HepG2 (cell line): ENCODE data around the gene DENND4C. TPM values are rescaled to one million over a fixed set of nuclear protein-coding genes. Genes with fewer than 3 reads are reported as not detected.
A peak's percentile ranks its signal among the peaks of the same experiment; 100 is the strongest.

ENCODE experiments used
- CC2D1A ChIP-seq: sonication (generic); formaldehyde crosslinking; IDR thresholded peaks from 2 replicates; pipeline ENCODE4 v1.8.1; 2023; ENCODE audit warnings: mild to moderate bottlenecking, missing genetic modification reagents
- GPN1 ChIP-seq: sonication (generic); formaldehyde crosslinking; IDR thresholded peaks from 2 replicates; pipeline ENCODE4 v1.5.1; 2020; ENCODE audit warnings: missing genetic modification reagents, borderline replicate concordance
- HNF4A ChIP-seq: sonication (generic); formaldehyde crosslinking; IDR thresholded peaks from 2 replicates; pipeline ENCODE4 v1.4.0; 2020; ENCODE audit warnings: missing genetic modification reagents
- KDM5A ChIP-seq: fragments of 200-600 bp; sonication (generic); IDR thresholded peaks from 2 replicates; pipeline ENCODE4 v1.7.0; 2018; ENCODE audit warnings: antibody characterized with exemption, mild to moderate bottlenecking, low read length, borderline replicate concordance
- MAFF ChIP-seq: IDR thresholded peaks from 2 replicates; pipeline ENCODE4 v1.6.1; 2011; ENCODE audit warnings: low read depth, low read length, improper control_type of control experiment
- NBN ChIP-seq: fragments of 450-650 bp; conservative IDR thresholded peaks from 2 replicates; pipeline ENCODE4 v1.6.1; 2017
- PITX1 ChIP-seq: sonication (generic); formaldehyde crosslinking; IDR thresholded peaks from 2 replicates; pipeline ENCODE4 v1.5.1; 2020; ENCODE audit warnings: mild to moderate bottlenecking, missing genetic modification reagents
- PTBP1 ChIP-seq: fragments of 200-400 bp; formaldehyde crosslinking; IDR thresholded peaks from 2 replicates; pipeline ENCODE4 v1.6.1; 2018; ENCODE audit warnings: low read length, low read depth; ENCODE audit not compliant: poor library complexity, severe bottlenecking
- RAD51 ChIP-seq: fragments of 450-650 bp; IDR thresholded peaks from 2 replicates; pipeline ENCODE4 v1.6.1; 2016; ENCODE audit warnings: borderline replicate concordance
- SP2 ChIP-seq: sonication (generic); formaldehyde crosslinking; IDR thresholded peaks from 2 replicates; pipeline ENCODE4 v1.5.1; 2020; ENCODE audit warnings: mild to moderate bottlenecking, missing genetic modification reagents
- ZBTB37 ChIP-seq: sonication (generic); formaldehyde crosslinking; IDR thresholded peaks from 2 replicates; pipeline ENCODE4 v1.4.0; 2020; ENCODE audit warnings: mild to moderate bottlenecking, missing genetic modification reagents
- ZNF17 ChIP-seq: sonication (generic); formaldehyde crosslinking; IDR thresholded peaks from 2 replicates; pipeline ENCODE4 v1.5.0; 2020; ENCODE audit warnings: mild to moderate bottlenecking, missing genetic modification reagents
- ZNF18 ChIP-seq: sonication (generic); formaldehyde crosslinking; IDR thresholded peaks from 2 replicates; pipeline ENCODE4 v1.8.0; 2022; ENCODE audit warnings: mild to moderate bottlenecking, missing genetic modification reagents; ENCODE audit not compliant: insufficient replicate concordance
- ZNF234 ChIP-seq: sonication (generic); formaldehyde crosslinking; conservative IDR thresholded peaks from 2 replicates; pipeline ENCODE4 v1.5.1; 2020; ENCODE audit warnings: mild to moderate bottlenecking, missing genetic modification reagents
- ZNF260 ChIP-seq: sonication (generic); formaldehyde crosslinking; IDR thresholded peaks from 2 replicates; pipeline ENCODE4 v1.4.0; 2020; ENCODE audit warnings: missing genetic modification reagents, low read depth, mild to moderate bottlenecking, borderline replicate concordance
- ZNF556 ChIP-seq: sonication (generic); formaldehyde crosslinking; IDR thresholded peaks from 2 replicates; pipeline ENCODE4 v1.4.0; 2020; ENCODE audit warnings: mild to moderate bottlenecking, missing genetic modification reagents, borderline replicate concordance
- ZNF616 ChIP-seq: sonication (generic); formaldehyde crosslinking; IDR thresholded peaks from 2 replicates; pipeline ENCODE4 v1.5.0; 2020; ENCODE audit warnings: low read depth, mild to moderate bottlenecking, missing genetic modification reagents
- ZNF629 ChIP-seq: sonication (generic); formaldehyde crosslinking; conservative IDR thresholded peaks from 2 replicates; pipeline ENCODE4 v1.5.0; 2020; ENCODE audit warnings: missing genetic modification reagents
- ZNF672 ChIP-seq: sonication (generic); formaldehyde crosslinking; IDR thresholded peaks from 2 replicates; pipeline ENCODE4 v1.8.1; 2022; ENCODE audit warnings: missing genetic modification reagents
- ZNF687 ChIP-seq: sonication (generic); formaldehyde crosslinking; IDR thresholded peaks from 2 replicates; pipeline ENCODE4 v1.5.1; 2020; ENCODE audit warnings: mild to moderate bottlenecking, missing genetic modification reagents, moderate library complexity
- ZNF883 ChIP-seq: sonication (generic); formaldehyde crosslinking; IDR thresholded peaks from 2 replicates; pipeline ENCODE4 v1.5.1; 2020; ENCODE audit warnings: mild to moderate bottlenecking, missing genetic modification reagents; ENCODE audit errors: not compliant biosample characterization
- polyA plus RNA-seq, 8 experiments: library from polyadenylated mRNA; depleted of rRNA in 3 of 8; stranded (reverse) in 7 of 8; unstranded in 1 of 8; fragments of >200 nt; fragmentation: Illumina TruSeq in 4 of 8; extraction: Trizol in 4 of 8; gene quantifications; 2 replicates each; pipeline versions ENCODE4 v1.2.1 to v1.2.3, GENCODE V29; 2011 to 2016; ENCODE audit warnings: low read depth in 4 of 8, missing spikeins in 1 of 8, mixed read lengths in 1 of 8; ENCODE audit not compliant: insufficient read depth in 1 of 8
- total RNA-seq, 5 experiments: library from RNA; depleted of rRNA; stranded (reverse); fragments of >200 nt; fragmentation: Illumina TruSeq; extraction: Trizol; gene quantifications; 2 replicates each; pipeline ENCODE4 v1.2.3, GENCODE V29; 2016; ENCODE audit warnings: low read depth in 1 of 5
- TF ChIP-seq, protein P1 (sequence below): sonication (generic); formaldehyde crosslinking; IDR thresholded peaks from 2 replicates; pipeline ENCODE4 v1.9.0; 2021; ENCODE audit warnings: missing genetic modification reagents, mild to moderate bottlenecking, borderline replicate concordance

Gene DENND4C
- total and polyA plus RNA-seq, 2 of the 13 experiments (the other 11 are each of a cell fraction or from before 2014, with no cell fraction given): 19.1 to 27.2 TPM

- TF ChIP-seq, protein P1, sequence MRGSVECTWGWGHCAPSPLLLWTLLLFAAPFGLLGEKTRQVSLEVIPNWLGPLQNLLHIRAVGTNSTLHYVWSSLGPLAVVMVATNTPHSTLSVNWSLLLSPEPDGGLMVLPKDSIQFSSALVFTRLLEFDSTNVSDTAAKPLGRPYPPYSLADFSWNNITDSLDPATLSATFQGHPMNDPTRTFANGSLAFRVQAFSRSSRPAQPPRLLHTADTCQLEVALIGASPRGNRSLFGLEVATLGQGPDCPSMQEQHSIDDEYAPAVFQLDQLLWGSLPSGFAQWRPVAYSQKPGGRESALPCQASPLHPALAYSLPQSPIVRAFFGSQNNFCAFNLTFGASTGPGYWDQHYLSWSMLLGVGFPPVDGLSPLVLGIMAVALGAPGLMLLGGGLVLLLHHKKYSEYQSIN: no peak
- TF ChIP-seq ZNF234 (CRISPR knock-in tag) (0 out of 2 replicates have a peak, but pooled peaks have one; percentile 57), RAD51 (no peak), SP2 (CRISPR knock-in tag) (0 out of 2 replicates have a peak, but pooled peaks have one; percentile 23), GPN1 (CRISPR knock-in tag) (no peak), HNF4A (CRISPR knock-in tag) (0 out of 2 replicates have a peak, but pooled peaks have one; percentile 18), ZNF672 (CRISPR knock-in tag) (no peak), ZBTB37 (no peak), NBN (no peak), PITX1 (CRISPR knock-in tag) (no peak), MAFF (no peak), ZNF17 (CRISPR knock-in tag) (no peak), CC2D1A (CRISPR knock-in tag) (no peak), ZNF260 (CRISPR knock-in tag) (no peak), ZNF616 (CRISPR knock-in tag) (no peak; the same call in 1 of the 2 replicates), ZNF687 (CRISPR knock-in tag) (peak; percentile 93), ZNF556 (CRISPR knock-in tag) (no peak), ZNF883 (no peak), PTBP1 (no peak), KDM5A (peak; percentile 22; the same call in 1 of the 2 replicates), ZNF629 (CRISPR knock-in tag) (peak; percentile 32; the same call in 1 of the 2 replicates), ZNF18 (CRISPR knock-in tag) (no peak)
These were observed 178.4 kb downstream of the DENND4C start, which contains the start of gene ACER2 (continued) for GRCh38 chr9:19408693-19409400.
